Middle frontal gyrus (tissue), 1 donor: ENCODE measurements around the gene SMOC1.

Source experiments
- DNase-seq: peaks from one replicate; pipeline ENCODE4 v3.0.0-alpha.2; 2015; ENCODE audit warnings: low spot score; ENCODE audit errors: extremely low spot score

SMOC1 gene

GRCh38 chr14:69879175-69880043 is at the start of gene SMOC1:
SMOC1 (plus strand) TSS chr14:69879416; CDS start chr14:69879679, 263 bp downstream.
- DNase-seq = no peak

- no peak for DNase-seq
Measured at GRCh38 chr14:69838881-69839416, 40.3 kb upstream of the SMOC1 start.

- DNase-seq = no peak
Measured at GRCh38 chr14:69839661-69840060, 39.6 kb upstream of the SMOC1 start.

GRCh38 chr14:69841656-69842055 is 37.6 kb upstream of the SMOC1 start:
- DNase-seq = no peak

GRCh38 chr14:69842686-69843420 is 36.4 kb upstream of the SMOC1 start:
- DNase-seq = no peak

- DNase-seq = no peak
Measured at GRCh38 chr14:69844171-69844570, 35.0 kb upstream of the SMOC1 start.

GRCh38 chr14:69845050-69845581 is 34.1 kb upstream of the SMOC1 start:
- DNase-seq = no peak

- no peak for DNase-seq
Measured at GRCh38 chr14:69845787-69846186, 33.4 kb upstream of the SMOC1 start.

- no peak for DNase-seq
Measured at GRCh38 chr14:69848156-69848555, 31.1 kb upstream of the SMOC1 start.

- no peak for DNase-seq
Measured at GRCh38 chr14:69848903-69849391, 30.3 kb upstream of the SMOC1 start.

- no peak for DNase-seq
Measured at GRCh38 chr14:69850086-69850735, 29.0 kb upstream of the SMOC1 start.

GRCh38 chr14:69850736-69851112 is 28.5 kb upstream of the SMOC1 start:
- no peak for DNase-seq

GRCh38 chr14:69852531-69853321 is 26.5 kb upstream of the SMOC1 start:
- DNase-seq = no peak

GRCh38 chr14:69853774-69854173 is 25.4 kb upstream of the SMOC1 start:
- DNase-seq = no peak

- no peak for DNase-seq
Measured at GRCh38 chr14:69854598-69854997, 24.6 kb upstream of the SMOC1 start.

GRCh38 chr14:69855180-69855832 is 23.9 kb upstream of the SMOC1 start:
- DNase-seq = no peak

- DNase-seq = no peak
Measured at GRCh38 chr14:69858801-69859200, 20.4 kb upstream of the SMOC1 start.

- no peak for DNase-seq
Measured at GRCh38 chr14:69859591-69859990, 19.6 kb upstream of the SMOC1 start.

- no peak for DNase-seq
Measured at GRCh38 chr14:69860221-69860620, 19.0 kb upstream of the SMOC1 start.

- DNase-seq = no peak
Measured at GRCh38 chr14:69861025-69861569, 18.1 kb upstream of the SMOC1 start.
